Measurements from ENCODE around the gene PITRM1.

Gene PITRM1

DNA sequence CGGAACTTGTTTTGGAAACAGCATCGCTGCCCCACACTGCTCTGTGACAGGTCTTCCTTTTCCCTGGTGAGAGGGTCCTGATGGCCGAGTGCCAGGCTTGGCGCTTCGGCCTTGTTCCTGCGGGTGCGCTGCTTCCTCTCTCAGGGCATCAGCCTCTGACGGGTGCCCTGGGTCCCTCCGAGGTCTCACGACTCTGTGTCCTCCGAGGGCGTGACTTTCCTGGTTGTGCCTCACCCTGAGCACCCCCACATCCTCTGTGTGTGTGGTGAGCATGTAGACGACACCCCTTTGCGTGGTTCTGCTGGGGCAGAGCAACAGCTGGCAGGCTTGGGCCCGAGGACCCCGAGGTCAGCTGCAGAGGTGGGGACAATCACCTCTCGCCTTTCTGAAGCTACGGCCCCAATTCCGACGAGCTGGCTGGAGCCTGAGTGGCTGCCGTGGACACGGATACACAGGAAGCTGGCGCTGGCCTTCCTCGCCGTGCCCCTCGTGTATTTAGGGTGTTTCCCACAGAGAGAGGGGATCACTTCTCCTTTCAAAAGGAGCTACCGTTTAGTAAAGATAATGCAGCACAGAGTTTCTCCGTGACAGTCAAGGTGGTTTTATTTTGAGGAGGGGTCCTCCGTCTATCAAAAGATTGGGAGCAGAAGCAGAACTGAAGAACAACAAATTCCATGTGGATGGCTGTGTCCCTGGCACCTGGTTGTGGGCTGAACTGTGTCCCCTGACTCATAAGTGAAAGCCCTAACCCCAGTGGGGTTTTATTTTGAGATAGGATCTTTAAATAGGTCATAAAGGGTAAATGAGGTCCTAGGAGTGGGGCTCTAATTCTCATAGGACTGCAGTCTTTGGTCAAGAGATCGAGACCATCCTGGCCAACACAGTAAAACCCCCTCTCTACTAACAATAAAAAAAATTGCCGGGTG is 36.2 kb upstream of the PITRM1 start:
- FAIRE-seq (no peak), DNase-seq (ENCODE audit: insufficient read length) (no peak)
- TF ChIP-seq TAF1 (IDR thresholded peaks at IDR 0.05; ENCODE audit: borderline replicate concordance, low read depth, low read length) (no peak), POLR2A (IDR thresholded peaks at IDR 0.05; ENCODE audit: low read depth, low read length) (no peak), POLR2AphosphoS5 (IDR thresholded peaks at IDR 0.05; ENCODE audit: low read depth, low read length) (no peak)

- DNase-seq (ENCODE audit: insufficient read length) (no peak), FAIRE-seq (no peak)
- TF ChIP-seq POLR2A (IDR thresholded peaks at IDR 0.05; ENCODE audit: low read depth, low read length) (no peak), TAF1 (IDR thresholded peaks at IDR 0.05; ENCODE audit: borderline replicate concordance, low read depth, low read length) (no peak), POLR2AphosphoS5 (IDR thresholded peaks at IDR 0.05; ENCODE audit: low read depth, low read length) (no peak)
Observed at GRCh38 chr10:3207351-3207750, 34.8 kb upstream of the PITRM1 start.

DNA sequence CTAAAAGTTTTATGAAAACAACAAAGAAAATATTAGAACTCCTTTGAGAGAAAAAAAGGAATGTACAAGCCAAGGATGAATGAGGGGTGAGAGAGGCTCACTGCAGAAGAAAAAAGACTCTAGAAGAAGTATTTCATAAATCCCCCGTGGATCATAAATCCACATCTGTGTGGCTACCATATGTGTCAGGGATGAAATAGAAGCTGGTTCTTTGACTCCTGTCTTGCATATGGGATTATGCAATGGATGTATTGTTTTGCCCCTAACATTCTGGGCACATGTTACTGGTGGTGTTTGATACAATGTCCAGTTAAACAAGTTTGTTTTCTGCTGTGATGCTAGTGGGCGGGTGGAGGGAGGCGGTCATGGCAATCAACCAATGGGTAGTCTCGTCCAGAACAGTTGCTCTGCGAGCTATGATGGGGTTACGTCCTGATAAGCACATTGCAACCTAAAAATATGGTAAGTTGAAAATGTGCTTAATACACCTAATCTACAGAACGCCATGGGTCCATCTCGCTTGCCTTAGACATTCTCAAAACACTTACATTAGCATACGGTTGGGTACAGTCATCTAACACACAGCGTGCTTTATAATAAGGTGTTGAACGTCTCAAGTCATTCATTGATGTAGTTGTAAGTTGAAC is 34.1 kb upstream of the PITRM1 start:
- DNase-seq (ENCODE audit: insufficient read length) (no peak), FAIRE-seq (no peak)
- no peak for TF ChIP-seq POLR2AphosphoS5 (IDR thresholded peaks at IDR 0.05; ENCODE audit: low read depth, low read length)
- TF ChIP-seq POLR2A (IDR thresholded peaks at IDR 0.05; ENCODE audit: low read depth, low read length) = no peak
- TF ChIP-seq TAF1 (IDR thresholded peaks at IDR 0.05; ENCODE audit: borderline replicate concordance, low read depth, low read length) = no peak

- FAIRE-seq = no peak
- DNase-seq (ENCODE audit: insufficient read length) = no peak
- TF ChIP-seq TAF1 (IDR thresholded peaks at IDR 0.05; ENCODE audit: borderline replicate concordance, low read depth, low read length) = no peak
- no peak for TF ChIP-seq POLR2A (IDR thresholded peaks at IDR 0.05; ENCODE audit: low read depth, low read length)
- TF ChIP-seq POLR2AphosphoS5 (IDR thresholded peaks at IDR 0.05; ENCODE audit: low read depth, low read length) = no peak
Observed at GRCh38 chr10:3203972-3204371, 31.4 kb upstream of the PITRM1 start.

- DNase-seq (ENCODE audit: insufficient read length) (no peak), FAIRE-seq (no peak)
- TF ChIP-seq POLR2AphosphoS5 (IDR thresholded peaks at IDR 0.05; ENCODE audit: low read depth, low read length) (no peak), POLR2A (IDR thresholded peaks at IDR 0.05; ENCODE audit: low read depth, low read length) (no peak), TAF1 (IDR thresholded peaks at IDR 0.05; ENCODE audit: borderline replicate concordance, low read depth, low read length) (no peak)
Observed at GRCh38 chr10:3203016-3203811, 30.6 kb upstream of the PITRM1 start.

DNA sequence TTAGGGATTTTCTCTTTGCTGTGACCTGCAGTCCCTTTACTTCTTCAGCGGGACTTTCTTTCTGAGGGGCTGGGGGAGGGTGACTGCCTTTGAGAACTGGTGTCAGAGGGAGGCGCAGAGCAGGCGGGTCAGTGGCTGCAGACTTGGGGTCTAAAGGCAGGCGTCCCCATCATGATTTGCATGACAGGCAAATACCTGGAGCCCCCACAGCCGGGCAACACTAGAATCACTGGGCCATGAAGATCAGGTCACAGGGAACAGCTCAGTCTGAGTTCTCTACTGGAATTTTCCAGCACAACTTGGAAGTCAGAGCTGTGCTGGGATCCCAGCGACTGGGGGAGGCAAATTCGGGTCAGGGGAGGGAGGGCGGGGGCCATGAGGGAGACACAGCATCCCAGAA is 29.2 kb upstream of the PITRM1 start:
- DNase-seq (ENCODE audit: insufficient read length) (no peak), FAIRE-seq (no peak)
- no peak for TF ChIP-seq TAF1 (IDR thresholded peaks at IDR 0.05; ENCODE audit: borderline replicate concordance, low read depth, low read length)
- TF ChIP-seq POLR2A (IDR thresholded peaks at IDR 0.05; ENCODE audit: low read depth, low read length) = no peak
- TF ChIP-seq POLR2AphosphoS5 (IDR thresholded peaks at IDR 0.05; ENCODE audit: low read depth, low read length) = no peak

- FAIRE-seq = no peak
- no peak for DNase-seq (ENCODE audit: insufficient read length)
Observed at GRCh38 chr10:3199488-3199887, 26.9 kb upstream of the PITRM1 start.

DNA sequence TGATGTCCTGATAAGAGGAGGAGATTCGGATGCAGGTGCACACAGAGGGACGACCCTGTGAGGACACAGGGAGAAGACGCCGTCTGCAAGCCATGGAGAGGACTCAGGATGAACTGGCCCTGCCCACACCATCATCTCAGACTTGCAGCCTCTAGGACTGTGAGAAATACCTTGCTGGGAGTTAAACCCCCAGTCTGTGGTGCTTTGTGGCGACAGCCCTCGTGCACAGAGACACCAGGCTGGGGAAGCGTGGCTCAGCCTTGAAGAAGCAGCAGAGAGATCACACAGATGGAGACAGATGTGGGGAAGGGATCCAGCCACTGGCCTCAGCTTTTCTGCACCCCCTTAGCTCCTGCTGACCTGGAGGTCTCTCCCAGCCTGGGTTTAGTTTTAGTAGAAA is 26.3 kb upstream of the PITRM1 start:
- TF ChIP-seq POLR2AphosphoS5 (IDR thresholded peaks at IDR 0.05; ENCODE audit: low read depth, low read length) (no peak), POLR2A (IDR thresholded peaks at IDR 0.05; ENCODE audit: low read depth, low read length) (no peak), TAF1 (IDR thresholded peaks at IDR 0.05; ENCODE audit: borderline replicate concordance, low read depth, low read length) (no peak)
- DNase-seq (ENCODE audit: insufficient read length) = no peak
- no peak for FAIRE-seq

More at GRCh38 chr10:3199488-3199887, 26.9 kb upstream of the PITRM1 start:
- TF ChIP-seq POLR2AphosphoS5 (IDR thresholded peaks at IDR 0.05; ENCODE audit: low read depth, low read length) (no peak), TAF1 (IDR thresholded peaks at IDR 0.05; ENCODE audit: borderline replicate concordance, low read depth, low read length) (no peak)

DNA sequence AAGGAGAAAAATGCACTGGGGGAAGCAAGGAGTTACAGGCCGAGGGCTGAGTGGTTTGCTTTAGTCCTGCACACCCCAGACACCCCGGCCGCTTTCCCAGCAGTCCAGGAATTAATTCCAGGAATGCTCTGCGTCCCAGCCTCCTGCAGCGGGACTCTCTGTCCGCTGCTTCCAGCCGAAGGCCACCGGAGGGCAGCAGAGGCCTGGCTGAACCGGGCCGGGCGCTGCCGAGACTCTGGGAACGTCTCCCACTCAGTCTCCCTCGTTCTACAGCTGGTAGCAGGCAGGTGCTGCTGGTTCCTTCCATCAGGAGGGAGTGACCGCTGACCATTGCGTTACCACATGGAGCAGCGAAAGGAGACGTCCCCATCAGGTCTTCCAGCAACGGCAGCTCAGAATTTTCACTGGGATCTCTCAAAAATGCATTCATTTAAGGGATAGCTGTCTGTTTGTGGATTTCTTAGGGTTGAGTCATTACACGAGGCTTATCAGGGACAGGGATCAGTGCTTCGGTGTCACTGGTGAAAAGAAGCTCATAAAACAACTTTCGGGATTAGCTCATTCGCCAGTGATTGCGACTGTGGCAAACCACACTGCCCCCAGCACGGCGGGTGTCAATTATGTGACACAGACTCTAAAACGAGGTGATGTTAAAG is 24.9 kb upstream of the PITRM1 start:
- no peak for TF ChIP-seq POLR2AphosphoS5 (IDR thresholded peaks at IDR 0.05; ENCODE audit: low read depth, low read length)
- TF ChIP-seq TAF1 (IDR thresholded peaks at IDR 0.05; ENCODE audit: borderline replicate concordance, low read depth, low read length) = no peak
- TF ChIP-seq POLR2A (IDR thresholded peaks at IDR 0.05; ENCODE audit: low read depth, low read length) = no peak
- FAIRE-seq = peak; percentile 33
- DNase-seq (ENCODE audit: insufficient read length) = peak; percentile 57

GRCh38 chr10:3196958-3197347 is 24.4 kb upstream of the PITRM1 start:
- no peak for DNase-seq (ENCODE audit: insufficient read length)
- FAIRE-seq = no peak
- TF ChIP-seq POLR2A (IDR thresholded peaks at IDR 0.05; ENCODE audit: low read depth, low read length) (no peak), TAF1 (IDR thresholded peaks at IDR 0.05; ENCODE audit: borderline replicate concordance, low read depth, low read length) (no peak), POLR2AphosphoS5 (IDR thresholded peaks at IDR 0.05; ENCODE audit: low read depth, low read length) (no peak)

- DNase-seq (ENCODE audit: insufficient read length) (no peak), FAIRE-seq (no peak)
- TF ChIP-seq POLR2A (IDR thresholded peaks at IDR 0.05; ENCODE audit: low read depth, low read length) (no peak), POLR2AphosphoS5 (IDR thresholded peaks at IDR 0.05; ENCODE audit: low read depth, low read length) (no peak), TAF1 (IDR thresholded peaks at IDR 0.05; ENCODE audit: borderline replicate concordance, low read depth, low read length) (no peak)
Observed at GRCh38 chr10:3196482-3196881, 23.9 kb upstream of the PITRM1 start.
